ENCODE data around the gene VGLL4. TPM values are rescaled to one million over a fixed set of nuclear protein-coding genes. Genes with fewer than 3 reads are reported as not detected.
"Not testable (repeated sequence)": the region's sequence is repeated elsewhere in the genome, so short reads cannot be mapped to it uniquely, and the experiment has no call there.

The VGLL4 gene
- total RNA-seq, 2 donors from 2014 or later, result 28.6 to 36.1 TPM

GRCh38 chr3:11534011-11534792 lies 109.5 kb downstream of the VGLL4 start:
- DNase-seq (peak; percentile 23), ATAC-seq (peak; percentile 19 to 56)
- intact Hi-C loops (cut with DNase I), result no loop called here

GRCh38 chr3:11532931-11533391 lies 110.8 kb downstream of the VGLL4 start:
- no peak for ATAC-seq
- peak; percentile 8 for DNase-seq
- intact Hi-C loops (cut with DNase I), result no loop called here

- peak; percentile 73 for DNase-seq
- ATAC-seq, result peak; percentile 73 to 87
- intact Hi-C loops (cut with DNase I), result no loop called here
These were observed 113.5 kb downstream of the VGLL4 start for GRCh38 chr3:11530153-11530721.

- DNase-seq, result no peak
- ATAC-seq, result no peak
- intact Hi-C loops (cut with DNase I), result no loop called here
These were observed 114.4 kb downstream of the VGLL4 start for GRCh38 chr3:11529281-11529680.

- DNase-seq; intact Hi-C loops (cut with DNase I); ATAC-seq: not testable (repeated sequence)
These were observed 117.6 kb downstream of the VGLL4 start for GRCh38 chr3:11526121-11526520.

- ATAC-seq (peak; percentile 34 to 44), DNase-seq (no peak)
- intact Hi-C loops (cut with DNase I), result no loop called here
These were observed 120.1 kb downstream of the VGLL4 start for GRCh38 chr3:11523572-11524101.

GRCh38 chr3:11522953-11523571 lies 120.7 kb downstream of the VGLL4 start:
- ATAC-seq (no peak), DNase-seq (no peak)
- intact Hi-C loops (cut with DNase I), result no loop called here

GRCh38 chr3:11522398-11522715 lies 121.4 kb downstream of the VGLL4 start:
- intact Hi-C loops (cut with DNase I), result no loop called here
- ATAC-seq (no peak), DNase-seq (no peak)

- no peak for ATAC-seq
- intact Hi-C loops (cut with DNase I), result no loop called here
- DNase-seq, result no peak
These were observed 122.5 kb downstream of the VGLL4 start for GRCh38 chr3:11521167-11521566.

- intact Hi-C loops (cut with DNase I), result no loop called here
- no peak for ATAC-seq
- DNase-seq, result no peak
These were observed 126.1 kb downstream of the VGLL4 start for GRCh38 chr3:11517601-11518000.

GRCh38 chr3:11514191-11514821 lies 129.4 kb downstream of the VGLL4 start:
- ATAC-seq (peak; percentile 63 to 92), DNase-seq (peak; percentile 70)
- intact Hi-C loops (cut with DNase I), result loop anchor here in 1 of 2 donors (5.0 kb wide), 1 partner anchor 48 kb away; no protein-coding TSS in a partner anchor

- peak; percentile 16 to 25 for ATAC-seq
- intact Hi-C loops (cut with DNase I), result loop anchor here in 1 of 2 donors (5.0 kb wide), 1 partner anchor 49 kb away; no protein-coding TSS in a partner anchor
- no peak for DNase-seq
These were observed 129.9 kb downstream of the VGLL4 start for GRCh38 chr3:11513817-11514135.

GRCh38 chr3:11513125-11513816 lies 130.4 kb downstream of the VGLL4 start:
- ATAC-seq, DNase-seq: not testable (repeated sequence)
- intact Hi-C loops (cut with DNase I), result loop anchor here in 1 of 2 donors (5.0 kb wide), 1 partner anchor 49 kb away; no protein-coding TSS in a partner anchor

GRCh38 chr3:11511606-11512005 lies 132.1 kb downstream of the VGLL4 start:
- intact Hi-C loops (cut with DNase I), result loop anchor here in 1 of 2 donors (5.0 kb wide), 1 partner anchor 51 kb away; no protein-coding TSS in a partner anchor
- ATAC-seq, DNase-seq: not testable (repeated sequence)

GRCh38 chr3:11510356-11510755 lies 133.4 kb downstream of the VGLL4 start:
- intact Hi-C loops (cut with DNase I), result loop anchor here in 1 of 2 donors (5.0 kb wide), 1 partner anchor 52 kb away; no protein-coding TSS in a partner anchor
- DNase-seq (no peak), ATAC-seq (no peak)

- intact Hi-C loops (cut with DNase I), result loop anchor here in 1 of 2 donors (5.0 kb wide), 1 partner anchor 52 kb away; no protein-coding TSS in a partner anchor
- ATAC-seq, result peak in 1 of 2 donors; percentile 1
- peak; percentile 38 for DNase-seq
These were observed 133.7 kb downstream of the VGLL4 start for GRCh38 chr3:11510001-11510340.

- DNase-seq, result peak; percentile 83
- ATAC-seq, result peak; percentile 89 to 94
- intact Hi-C loops (cut with DNase I), result loop anchor here in 1 of 2 donors (5.0 kb wide), 2 partner anchors 42 to 133 kb away; partner anchors contain the start of gene VGLL4
These were observed 134.3 kb downstream of the VGLL4 start for GRCh38 chr3:11509173-11510000.

All from left cardiac atrium (tissue), 4 donors.